HepG2 (cell line): ENCODE data around the gene GPR26.

Experiments used
- BRD4 ChIP-seq: sonication (generic); formaldehyde crosslinking; IDR thresholded peaks from 2 replicates; pipeline ENCODE4 v1.4.0; 2020; ENCODE audit warnings: missing genetic modification reagents
- CEBPB ChIP-seq: IDR thresholded peaks from 2 replicates; pipeline ENCODE4 v1.6.1; 2011; ENCODE audit warnings: low read depth, low read length, improper control_type of control experiment, borderline replicate concordance
- CREB1 ChIP-seq, 2 experiments: fragments of 450-650 bp in 1 of 2; IDR thresholded peaks; 2 replicates each; pipeline ENCODE4 v1.6.1; 2016 to 2017; ENCODE audit warnings: control low read depth in 1 of 2, mild to moderate bottlenecking in 1 of 2, missing compliant biosample characterization in 1 of 2, missing genetic modification characterization in 1 of 2
- CTCF ChIP-seq: sonication (generic); formaldehyde crosslinking; IDR thresholded peaks from 2 replicates; pipeline ENCODE4 v1.5.0; 2020; ENCODE audit warnings: mild to moderate bottlenecking, missing genetic modification reagents, moderate library complexity
- SALL1 ChIP-seq: sonication (generic); formaldehyde crosslinking; IDR thresholded peaks from 2 replicates; pipeline ENCODE4 v1.8.0; 2022; ENCODE audit warnings: mild to moderate bottlenecking, missing genetic modification reagents
- TCF7 ChIP-seq: sonication (generic); IDR thresholded peaks from 2 replicates; pipeline ENCODE4 v1.6.1; 2016; ENCODE audit warnings: antibody characterized with exemption, low read depth
- ZBTB38 ChIP-seq: sonication (generic); formaldehyde crosslinking; IDR thresholded peaks from 2 replicates; pipeline ENCODE4 v1.5.1; 2020; ENCODE audit warnings: mild to moderate bottlenecking, missing genetic modification reagents
- ZKSCAN5 ChIP-seq: sonication (generic); formaldehyde crosslinking; IDR thresholded peaks from 2 replicates; pipeline ENCODE4 v1.5.1; 2020; ENCODE audit warnings: mild to moderate bottlenecking, missing genetic modification reagents
- ZNF101 ChIP-seq: sonication (generic); formaldehyde crosslinking; IDR thresholded peaks from 2 replicates; pipeline ENCODE4 v1.4.0; 2020; ENCODE audit warnings: mild to moderate bottlenecking, low read depth, missing genetic modification reagents, borderline replicate concordance
- ZNF7 ChIP-seq: IDR thresholded peaks from 2 replicates; pipeline ENCODE4 v1.6.1; 2016; ENCODE audit warnings: missing biosample characterization, missing genetic modification reagents
- TF ChIP-seq, protein P1 (sequence below): sonication (generic); formaldehyde crosslinking; IDR thresholded peaks from one replicate; pipeline ENCODE4 v1.5.1; 2020; ENCODE audit warnings: mild to moderate bottlenecking, missing genetic modification reagents; ENCODE audit errors: not compliant biosample characterization

GRCh38 chr10:123741711-123742110 lies 75.6 kb downstream of the GPR26 start:
- TF ChIP-seq CEBPB (no peak), CREB1 (IDR thresholded peaks at IDR 0.05) (no peak), CREB1 (CRISPR knock-in tag; IDR thresholded peaks at IDR 0.05) (no peak), ZNF101 (CRISPR knock-in tag) (no peak), ZKSCAN5 (no peak), TCF7 (no peak), CTCF (CRISPR knock-in tag) (no peak), ZBTB38 (CRISPR knock-in tag) (no peak), ZNF7 (no peak), BRD4 (CRISPR knock-in tag) (no peak), SALL1 (CRISPR knock-in tag) (no peak)
- TF ChIP-seq, protein P1, sequence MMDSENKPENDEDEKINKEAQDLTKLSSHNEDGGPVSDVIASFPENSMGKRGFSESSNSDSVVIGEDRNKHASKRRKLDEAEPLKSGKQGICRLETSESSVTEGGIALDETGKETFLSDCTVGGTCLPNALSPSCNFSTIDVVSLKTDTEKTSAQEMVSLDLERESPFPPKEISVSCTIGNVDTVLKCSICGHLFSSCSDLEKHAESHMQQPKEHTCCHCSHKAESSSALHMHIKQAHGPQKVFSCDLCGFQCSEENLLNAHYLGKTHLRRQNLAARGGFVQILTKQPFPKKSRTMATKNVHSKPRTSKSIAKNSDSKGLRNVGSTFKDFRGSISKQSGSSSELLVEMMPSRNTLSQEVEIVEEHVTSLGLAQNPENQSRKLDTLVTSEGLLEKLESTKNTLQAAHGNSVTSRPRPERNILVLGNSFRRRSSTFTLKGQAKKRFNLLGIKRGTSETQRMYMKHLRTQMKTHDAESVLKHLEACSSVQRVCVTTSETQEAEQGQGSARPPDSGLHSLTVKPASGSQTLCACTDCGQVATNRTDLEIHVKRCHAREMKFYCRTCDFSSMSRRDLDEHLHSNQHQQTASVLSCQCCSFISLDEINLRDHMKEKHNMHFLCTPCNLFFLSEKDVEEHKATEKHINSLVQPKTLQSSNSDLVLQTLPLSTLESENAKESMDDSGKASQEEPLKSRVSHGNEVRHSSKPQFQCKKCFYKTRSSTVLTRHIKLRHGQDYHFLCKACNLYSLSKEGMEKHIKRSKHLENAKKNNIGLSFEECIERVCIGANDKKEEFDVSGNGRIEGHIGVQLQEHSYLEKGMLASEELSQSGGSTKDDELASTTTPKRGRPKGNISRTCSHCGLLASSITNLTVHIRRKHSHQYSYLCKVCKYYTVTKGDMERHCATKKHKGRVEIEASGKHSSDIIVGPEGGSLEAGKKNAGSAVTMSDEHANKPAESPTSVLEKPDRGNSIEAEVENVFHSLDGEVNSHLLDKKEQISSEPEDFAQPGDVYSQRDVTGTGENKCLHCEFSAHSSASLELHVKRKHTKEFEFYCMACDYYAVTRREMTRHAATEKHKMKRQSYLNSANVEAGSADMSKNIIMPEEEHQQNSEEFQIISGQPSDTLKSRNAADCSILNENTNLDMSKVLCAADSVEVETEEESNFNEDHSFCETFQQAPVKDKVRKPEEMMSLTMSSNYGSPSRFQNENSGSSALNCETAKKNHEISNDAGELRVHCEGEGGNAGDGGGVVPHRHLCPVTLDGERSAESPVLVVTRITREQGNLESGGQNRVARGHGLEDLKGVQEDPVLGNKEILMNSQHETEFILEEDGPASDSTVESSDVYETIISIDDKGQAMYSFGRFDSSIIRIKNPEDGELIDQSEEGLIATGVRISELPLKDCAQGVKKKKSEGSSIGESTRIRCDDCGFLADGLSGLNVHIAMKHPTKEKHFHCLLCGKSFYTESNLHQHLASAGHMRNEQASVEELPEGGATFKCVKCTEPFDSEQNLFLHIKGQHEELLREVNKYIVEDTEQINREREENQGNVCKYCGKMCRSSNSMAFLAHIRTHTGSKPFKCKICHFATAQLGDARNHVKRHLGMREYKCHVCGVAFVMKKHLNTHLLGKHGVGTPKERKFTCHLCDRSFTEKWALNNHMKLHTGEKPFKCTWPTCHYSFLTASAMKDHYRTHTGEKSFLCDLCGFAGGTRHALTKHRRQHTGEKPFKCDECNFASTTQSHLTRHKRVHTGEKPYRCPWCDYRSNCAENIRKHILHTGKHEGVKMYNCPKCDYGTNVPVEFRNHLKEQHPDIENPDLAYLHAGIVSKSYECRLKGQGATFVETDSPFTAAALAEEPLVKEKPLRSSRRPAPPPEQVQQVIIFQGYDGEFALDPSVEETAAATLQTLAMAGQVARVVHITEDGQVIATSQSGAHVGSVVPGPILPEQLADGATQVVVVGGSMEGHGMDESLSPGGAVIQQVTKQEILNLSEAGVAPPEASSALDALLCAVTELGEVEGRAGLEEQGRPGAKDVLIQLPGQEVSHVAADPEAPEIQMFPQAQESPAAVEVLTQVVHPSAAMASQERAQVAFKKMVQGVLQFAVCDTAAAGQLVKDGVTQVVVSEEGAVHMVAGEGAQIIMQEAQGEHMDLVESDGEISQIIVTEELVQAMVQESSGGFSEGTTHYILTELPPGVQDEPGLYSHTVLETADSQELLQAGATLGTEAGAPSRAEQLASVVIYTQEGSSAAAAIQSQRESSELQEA (CRISPR knock-in tag): no peak
